ENCODE data around the gene UBE2V1.
"Not testable (repeated sequence)": the region's sequence is repeated elsewhere in the genome, so short reads cannot be mapped to it uniquely, and the experiment has no call there.

UBE2V1 gene

DNA sequence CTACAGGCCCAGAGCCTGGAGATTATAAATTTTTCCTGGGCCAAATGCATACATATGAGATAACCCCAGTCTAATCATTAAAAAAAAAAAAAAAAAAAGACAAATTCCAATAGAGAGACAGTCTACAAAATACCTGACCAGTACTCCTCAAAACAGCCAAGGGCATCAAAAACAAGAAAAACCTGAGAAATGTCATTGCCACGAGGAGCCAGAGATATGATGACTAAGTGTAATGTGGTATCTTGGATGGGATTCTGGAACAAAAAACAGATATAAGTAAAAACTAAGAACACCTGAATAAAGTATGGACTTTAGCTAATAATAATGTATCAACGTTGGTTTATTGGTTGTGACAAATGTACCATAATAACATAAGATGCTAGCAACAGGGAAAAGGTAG lies 24.9 kb downstream of the UBE2V1 start:
- H3K4me3 ChIP-seq (ENCODE audit: low read depth, low read length): no peak overlapping the region
- TF ChIP-seq, protein P1, sequence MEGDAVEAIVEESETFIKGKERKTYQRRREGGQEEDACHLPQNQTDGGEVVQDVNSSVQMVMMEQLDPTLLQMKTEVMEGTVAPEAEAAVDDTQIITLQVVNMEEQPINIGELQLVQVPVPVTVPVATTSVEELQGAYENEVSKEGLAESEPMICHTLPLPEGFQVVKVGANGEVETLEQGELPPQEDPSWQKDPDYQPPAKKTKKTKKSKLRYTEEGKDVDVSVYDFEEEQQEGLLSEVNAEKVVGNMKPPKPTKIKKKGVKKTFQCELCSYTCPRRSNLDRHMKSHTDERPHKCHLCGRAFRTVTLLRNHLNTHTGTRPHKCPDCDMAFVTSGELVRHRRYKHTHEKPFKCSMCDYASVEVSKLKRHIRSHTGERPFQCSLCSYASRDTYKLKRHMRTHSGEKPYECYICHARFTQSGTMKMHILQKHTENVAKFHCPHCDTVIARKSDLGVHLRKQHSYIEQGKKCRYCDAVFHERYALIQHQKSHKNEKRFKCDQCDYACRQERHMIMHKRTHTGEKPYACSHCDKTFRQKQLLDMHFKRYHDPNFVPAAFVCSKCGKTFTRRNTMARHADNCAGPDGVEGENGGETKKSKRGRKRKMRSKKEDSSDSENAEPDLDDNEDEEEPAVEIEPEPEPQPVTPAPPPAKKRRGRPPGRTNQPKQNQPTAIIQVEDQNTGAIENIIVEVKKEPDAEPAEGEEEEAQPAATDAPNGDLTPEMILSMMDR (IDR thresholded peaks at IDR 0.05; ENCODE audit: low read depth, low read length): no peak

DNA sequence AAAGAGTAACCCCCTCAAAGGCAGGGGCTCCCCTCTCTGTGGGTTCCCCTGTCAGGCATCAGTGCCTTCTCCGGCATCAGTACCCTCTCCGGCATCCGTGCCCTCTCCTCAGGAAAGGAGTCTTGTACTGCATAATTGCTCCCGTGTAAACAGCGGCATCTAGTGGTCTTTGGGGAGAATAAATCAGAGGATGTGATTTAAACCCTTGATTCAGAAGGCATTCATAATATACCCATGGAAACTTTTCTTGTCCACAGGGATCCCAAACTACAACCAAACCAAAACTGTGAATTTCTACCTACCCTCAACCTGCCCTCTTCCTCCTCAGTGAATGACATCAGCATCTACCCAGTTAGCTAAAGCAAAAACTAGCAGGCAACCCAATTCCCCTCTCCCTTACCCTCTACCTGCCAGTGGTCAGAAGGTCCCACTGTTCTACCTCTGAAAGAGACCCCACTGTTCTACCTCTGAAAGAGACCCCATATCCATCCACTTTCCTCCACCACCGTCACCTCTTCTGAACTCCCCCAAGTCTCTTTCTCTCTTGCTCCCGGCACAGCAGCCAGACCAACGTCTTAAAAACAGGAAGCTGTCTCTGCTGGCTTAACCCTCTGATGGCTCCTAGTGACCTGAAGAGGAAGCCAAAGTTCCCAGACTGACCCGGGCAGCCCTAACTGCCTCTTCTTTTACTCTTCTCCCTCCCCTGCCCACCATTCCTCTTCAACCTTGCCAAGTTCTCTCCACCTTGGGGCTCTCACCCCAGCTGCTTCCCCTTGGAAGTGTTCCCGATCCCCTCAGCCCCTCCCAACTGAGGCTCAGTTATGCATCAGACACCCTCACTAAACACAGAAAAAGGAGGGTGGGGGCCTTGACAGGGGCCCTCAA lies 27.2 kb downstream of the UBE2V1 start:
- TF ChIP-seq, protein P1 (IDR thresholded peaks at IDR 0.05; ENCODE audit: low read depth, low read length): peak; percentile 71
- no peak overlapping the region for H3K4me3 ChIP-seq (ENCODE audit: low read depth, low read length)

DNA sequence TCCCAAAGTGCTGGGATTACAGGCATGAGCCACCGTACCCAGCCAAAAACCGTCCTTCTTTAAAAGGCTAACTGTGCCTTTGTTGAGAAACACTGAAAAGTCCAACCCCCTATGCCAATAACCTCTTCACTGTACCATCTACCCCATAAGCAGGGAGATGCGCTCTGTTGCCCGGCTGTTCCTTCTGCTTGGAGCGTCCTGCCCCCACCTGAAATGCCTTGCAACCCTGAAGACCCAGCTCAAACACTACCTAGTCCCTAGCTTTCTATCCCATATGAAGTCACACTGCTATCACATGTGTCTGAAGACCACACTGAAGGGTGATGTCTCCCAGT lies 27.8 kb downstream of the UBE2V1 start:
- TF ChIP-seq, protein P1 (IDR thresholded peaks at IDR 0.05; ENCODE audit: low read depth, low read length): no peak
- H3K4me3 ChIP-seq (ENCODE audit: low read depth, low read length): no peak overlapping the region

DNA sequence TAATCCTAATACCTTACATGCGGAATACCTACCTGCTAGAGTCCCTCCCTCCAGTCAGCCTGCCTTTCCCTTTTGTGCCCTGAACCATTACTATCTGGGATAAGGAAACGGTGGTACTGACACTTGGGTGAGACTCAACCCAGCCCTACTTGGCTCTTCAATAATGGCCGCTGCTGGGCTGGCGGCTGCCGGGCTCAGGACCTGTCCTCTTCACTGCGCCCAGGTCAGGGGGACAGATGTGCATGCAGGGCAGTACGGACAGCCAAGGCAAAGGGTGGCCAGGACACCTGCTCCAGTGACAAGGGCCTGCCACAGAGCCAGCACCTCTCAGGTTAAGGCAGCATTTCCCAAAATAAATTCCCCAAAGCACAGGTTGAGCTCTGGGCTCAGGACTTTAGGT lies 29.9 kb downstream of the UBE2V1 start:
- no peak overlapping the region for H3K4me3 ChIP-seq (ENCODE audit: low read depth, low read length)
- TF ChIP-seq, protein P1 (IDR thresholded peaks at IDR 0.05; ENCODE audit: low read depth, low read length): no peak

DNA sequence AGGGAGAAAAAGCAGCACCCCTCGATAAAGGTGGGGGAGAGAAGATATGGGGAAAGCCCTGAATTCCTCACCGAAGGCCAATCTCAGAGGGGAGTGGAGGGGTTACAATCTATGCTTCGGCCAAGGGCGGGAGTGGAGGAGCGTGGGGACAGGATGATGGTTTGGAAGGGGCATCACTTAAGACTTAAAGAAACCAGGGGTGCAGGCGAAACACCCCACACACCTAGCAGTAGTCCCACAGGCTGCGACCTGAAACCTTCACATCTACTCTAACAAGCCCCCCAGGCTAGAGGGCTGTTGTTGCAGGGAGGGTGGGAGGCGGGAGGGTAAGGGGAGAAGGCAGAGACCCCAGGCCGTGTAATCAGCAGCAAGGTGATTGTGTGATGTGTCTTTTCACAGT lies 30.9 kb downstream of the UBE2V1 start:
- not testable (repeated sequence) for H3K4me3 ChIP-seq (ENCODE audit: low read depth, low read length)

DNA sequence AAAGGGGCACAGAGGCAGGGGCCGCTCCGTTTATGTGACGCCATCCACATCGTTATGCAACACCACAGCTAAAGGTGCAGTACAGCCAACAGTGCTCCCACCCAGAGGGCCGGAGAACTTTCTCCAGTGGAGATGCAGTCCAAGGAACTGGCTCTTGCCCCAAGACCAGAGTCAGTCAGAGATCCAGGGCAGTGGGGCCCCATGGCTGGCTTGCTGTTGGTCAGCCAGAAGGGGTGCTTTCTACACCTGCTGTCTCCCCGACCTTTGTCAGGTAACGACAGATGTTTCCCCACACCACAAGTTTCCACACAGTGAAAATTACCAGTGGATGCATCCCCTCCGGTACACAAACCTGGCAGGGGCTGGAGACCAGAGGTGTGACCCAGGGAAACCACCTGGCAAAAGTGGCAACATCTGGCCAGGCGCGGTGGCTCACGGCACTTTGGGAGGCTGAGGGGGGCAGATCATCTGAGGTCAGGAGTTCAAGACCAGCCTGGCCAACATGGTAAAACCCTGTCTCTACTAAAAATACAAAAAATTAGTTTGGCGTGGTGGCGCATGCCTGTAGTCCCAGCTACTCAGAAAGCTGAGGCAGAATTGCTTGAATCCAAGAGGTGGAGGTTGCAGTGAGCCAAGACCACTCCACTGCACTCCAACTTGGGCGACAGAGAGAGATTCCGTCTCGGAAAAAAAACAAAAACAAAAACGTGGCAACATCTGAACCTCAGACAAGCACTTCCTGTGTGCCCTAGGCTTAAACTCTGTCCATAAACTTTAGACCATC lies 34.9 kb downstream of the UBE2V1 start:
- H3K4me3 ChIP-seq (ENCODE audit: low read depth, low read length): no peak overlapping the region
- TF ChIP-seq, protein P1 (IDR thresholded peaks at IDR 0.05; ENCODE audit: low read depth, low read length): no peak

DNA sequence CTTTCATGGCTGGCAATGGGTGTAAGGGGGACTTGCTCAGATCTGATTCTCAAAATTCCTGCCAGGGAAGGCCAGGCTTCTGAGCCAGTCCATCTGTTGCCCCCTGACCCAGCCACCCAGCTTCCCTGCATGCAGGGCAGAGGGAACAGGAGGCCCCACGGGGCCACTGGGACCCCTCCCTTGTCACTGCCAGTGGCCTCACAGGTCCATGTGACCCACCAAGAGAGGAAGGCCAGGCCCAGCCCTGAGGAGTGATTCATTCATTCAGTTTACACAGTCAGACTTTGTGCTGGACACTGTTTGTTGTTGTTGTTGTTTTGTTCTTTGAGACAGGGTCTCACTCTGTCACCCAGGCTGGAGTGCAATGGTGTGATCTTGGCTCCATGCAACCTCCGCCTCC lies 39.5 kb downstream of the UBE2V1 start:
- no peak overlapping the region for H3K4me3 ChIP-seq (ENCODE audit: low read depth, low read length)
- TF ChIP-seq, protein P1 (IDR thresholded peaks at IDR 0.05; ENCODE audit: low read depth, low read length): no peak
